HEK293 (cell line): ENCODE measurements around the gene PODN.

Experiments used
- ZBTB26 ChIP-seq: fragments of 450-650 bp; formaldehyde crosslinking; optimal IDR thresholded peaks from 2 replicates; pipeline ENCODE3; 2016; ENCODE audit warnings: missing biosample characterization, mild to moderate bottlenecking, missing genetic modification characterization
- ZBTB7A ChIP-seq: fragments of 450-650 bp; formaldehyde crosslinking; IDR thresholded peaks from 2 replicates; pipeline ENCODE4 v1.5.1; 2016; ENCODE audit warnings: low read depth, missing biosample characterization, missing genetic modification characterization
- ZEB2 ChIP-seq: fragments of 450-650 bp; formaldehyde crosslinking; IDR thresholded peaks from 2 replicates; pipeline ENCODE4 v1.5.1; 2016; ENCODE audit warnings: missing biosample characterization, missing genetic modification characterization
- ZNF280C ChIP-seq: fragments of 450-650 bp; formaldehyde crosslinking; IDR thresholded peaks from 2 replicates; pipeline ENCODE4 v1.5.1; 2016; ENCODE audit warnings: missing biosample characterization, missing genetic modification characterization
- ZNF416 ChIP-seq: fragments of 450-650 bp; formaldehyde crosslinking; IDR thresholded peaks from 2 replicates; pipeline ENCODE4 v1.5.1; 2016; ENCODE audit warnings: missing biosample characterization, missing genetic modification characterization
- TF ChIP-seq, protein P1 (sequence below): fragments of 450-650 bp; formaldehyde crosslinking; IDR thresholded peaks from 2 replicates; pipeline ENCODE4 v1.5.1; 2016; ENCODE audit warnings: missing biosample characterization, missing genetic modification characterization
- TF ChIP-seq, protein P2 (sequence below): fragments of 450-650 bp; formaldehyde crosslinking; IDR thresholded peaks from 2 replicates; pipeline ENCODE4 v1.5.1; 2016; ENCODE audit warnings: missing biosample characterization, missing genetic modification characterization

DNA sequence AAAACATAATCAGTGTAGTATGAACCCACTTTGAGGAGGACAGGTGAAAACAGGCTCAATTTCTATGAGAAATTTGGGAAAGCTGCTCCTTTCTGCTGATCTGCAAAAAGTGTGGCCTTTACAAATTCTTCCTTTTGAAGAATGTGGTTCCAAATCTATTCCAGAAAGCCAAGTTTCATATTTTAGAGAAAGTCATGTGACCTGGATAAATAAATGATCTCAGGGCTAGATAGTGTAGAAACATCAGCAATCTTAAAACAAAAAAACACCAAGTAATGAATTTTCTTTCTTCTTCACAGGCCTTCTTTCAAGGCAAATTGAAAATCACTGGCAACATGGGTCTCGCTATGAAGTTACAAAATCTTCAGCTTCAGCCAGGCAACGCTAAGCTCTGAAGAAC, 11.7 kb upstream of the PODN start:
- TF ChIP-seq ZBTB7A = no peak
- TF ChIP-seq, protein P1, sequence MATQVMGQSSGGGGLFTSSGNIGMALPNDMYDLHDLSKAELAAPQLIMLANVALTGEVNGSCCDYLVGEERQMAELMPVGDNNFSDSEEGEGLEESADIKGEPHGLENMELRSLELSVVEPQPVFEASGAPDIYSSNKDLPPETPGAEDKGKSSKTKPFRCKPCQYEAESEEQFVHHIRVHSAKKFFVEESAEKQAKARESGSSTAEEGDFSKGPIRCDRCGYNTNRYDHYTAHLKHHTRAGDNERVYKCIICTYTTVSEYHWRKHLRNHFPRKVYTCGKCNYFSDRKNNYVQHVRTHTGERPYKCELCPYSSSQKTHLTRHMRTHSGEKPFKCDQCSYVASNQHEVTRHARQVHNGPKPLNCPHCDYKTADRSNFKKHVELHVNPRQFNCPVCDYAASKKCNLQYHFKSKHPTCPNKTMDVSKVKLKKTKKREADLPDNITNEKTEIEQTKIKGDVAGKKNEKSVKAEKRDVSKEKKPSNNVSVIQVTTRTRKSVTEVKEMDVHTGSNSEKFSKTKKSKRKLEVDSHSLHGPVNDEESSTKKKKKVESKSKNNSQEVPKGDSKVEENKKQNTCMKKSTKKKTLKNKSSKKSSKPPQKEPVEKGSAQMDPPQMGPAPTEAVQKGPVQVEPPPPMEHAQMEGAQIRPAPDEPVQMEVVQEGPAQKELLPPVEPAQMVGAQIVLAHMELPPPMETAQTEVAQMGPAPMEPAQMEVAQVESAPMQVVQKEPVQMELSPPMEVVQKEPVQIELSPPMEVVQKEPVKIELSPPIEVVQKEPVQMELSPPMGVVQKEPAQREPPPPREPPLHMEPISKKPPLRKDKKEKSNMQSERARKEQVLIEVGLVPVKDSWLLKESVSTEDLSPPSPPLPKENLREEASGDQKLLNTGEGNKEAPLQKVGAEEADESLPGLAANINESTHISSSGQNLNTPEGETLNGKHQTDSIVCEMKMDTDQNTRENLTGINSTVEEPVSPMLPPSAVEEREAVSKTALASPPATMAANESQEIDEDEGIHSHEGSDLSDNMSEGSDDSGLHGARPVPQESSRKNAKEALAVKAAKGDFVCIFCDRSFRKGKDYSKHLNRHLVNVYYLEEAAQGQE (tag by site-specific recombination) = no peak
- no peak for TF ChIP-seq ZNF280C (tag by site-specific recombination)
- TF ChIP-seq, protein P2, sequence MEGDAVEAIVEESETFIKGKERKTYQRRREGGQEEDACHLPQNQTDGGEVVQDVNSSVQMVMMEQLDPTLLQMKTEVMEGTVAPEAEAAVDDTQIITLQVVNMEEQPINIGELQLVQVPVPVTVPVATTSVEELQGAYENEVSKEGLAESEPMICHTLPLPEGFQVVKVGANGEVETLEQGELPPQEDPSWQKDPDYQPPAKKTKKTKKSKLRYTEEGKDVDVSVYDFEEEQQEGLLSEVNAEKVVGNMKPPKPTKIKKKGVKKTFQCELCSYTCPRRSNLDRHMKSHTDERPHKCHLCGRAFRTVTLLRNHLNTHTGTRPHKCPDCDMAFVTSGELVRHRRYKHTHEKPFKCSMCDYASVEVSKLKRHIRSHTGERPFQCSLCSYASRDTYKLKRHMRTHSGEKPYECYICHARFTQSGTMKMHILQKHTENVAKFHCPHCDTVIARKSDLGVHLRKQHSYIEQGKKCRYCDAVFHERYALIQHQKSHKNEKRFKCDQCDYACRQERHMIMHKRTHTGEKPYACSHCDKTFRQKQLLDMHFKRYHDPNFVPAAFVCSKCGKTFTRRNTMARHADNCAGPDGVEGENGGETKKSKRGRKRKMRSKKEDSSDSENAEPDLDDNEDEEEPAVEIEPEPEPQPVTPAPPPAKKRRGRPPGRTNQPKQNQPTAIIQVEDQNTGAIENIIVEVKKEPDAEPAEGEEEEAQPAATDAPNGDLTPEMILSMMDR (tag by site-specific recombination) = no peak
- no peak for TF ChIP-seq ZNF416
- no peak for TF ChIP-seq ZBTB26 (tag by site-specific recombination)
- TF ChIP-seq ZEB2 (tag by site-specific recombination) = no peak
